ENCODE measurements around the gene ZFYVE26. TPM values are rescaled to one million over a fixed set of nuclear protein-coding genes. Genes with fewer than 3 reads are reported as not detected.
A peak's percentile ranks its signal among the peaks of the same experiment; 100 is the strongest.

Gene ZFYVE26
- 13.3 TPM for total RNA-seq
- long read RNA-seq, partial matches to known transcripts = 3 of 4 reads
- long read RNA-seq, other reads (novel, unspliced or antisense) = 0 of 4 reads

GRCh38 chr14:67816326-67817002 is at the start of gene ZFYVE26:
Gene ZFYVE26, minus strand, starts transcription at chr14:67816590. Its CDS starts 627 bp downstream, at chr14:67815963.
- DNase-seq (peak; percentile 92), ATAC-seq (ENCODE audit: poor library complexity) (peak; percentile 94)
- intact Hi-C loops (cut with DNase I) = no loop called here

- ATAC-seq (ENCODE audit: poor library complexity) (no peak), DNase-seq (no peak)
- intact Hi-C loops (cut with DNase I) = no loop called here
These were observed 46.8 kb upstream of the ZFYVE26 start for GRCh38 chr14:67863223-67863622.

GRCh38 chr14:67859169-67859749 is 42.9 kb upstream of the ZFYVE26 start:
- no peak for DNase-seq
- intact Hi-C loops (cut with DNase I) = no loop called here
- no peak for ATAC-seq (ENCODE audit: poor library complexity)

GRCh38 chr14:67857778-67858350 is 41.5 kb upstream of the ZFYVE26 start:
- ATAC-seq (ENCODE audit: poor library complexity) (no peak), DNase-seq (no peak)
- intact Hi-C loops (cut with DNase I) = no loop called here

GRCh38 chr14:67856827-67857226 is 40.4 kb upstream of the ZFYVE26 start:
- DNase-seq (no peak), ATAC-seq (ENCODE audit: poor library complexity) (no peak)
- intact Hi-C loops (cut with DNase I) = no loop called here

GRCh38 chr14:67853715-67854114 is 37.3 kb upstream of the ZFYVE26 start:
- intact Hi-C loops (cut with DNase I) = no loop called here
- ATAC-seq (ENCODE audit: poor library complexity) = no peak
- DNase-seq = no peak

- ATAC-seq (ENCODE audit: poor library complexity) (no peak), DNase-seq (no peak)
These were observed 36.7 kb upstream of the ZFYVE26 start for GRCh38 chr14:67852926-67853604.

GRCh38 chr14:67851785-67852410 is 35.5 kb upstream of the ZFYVE26 start:
- intact Hi-C loops (cut with DNase I) = no loop called here
- no peak for ATAC-seq (ENCODE audit: poor library complexity)
- no peak for DNase-seq

More at GRCh38 chr14:67852926-67853604, 36.7 kb upstream of the ZFYVE26 start:
- intact Hi-C loops (cut with DNase I) = no loop called here

- no peak for ATAC-seq (ENCODE audit: poor library complexity)
- intact Hi-C loops (cut with DNase I) = no loop called here
- no peak for DNase-seq
These were observed 33.9 kb upstream of the ZFYVE26 start for GRCh38 chr14:67850066-67850830.

GRCh38 chr14:67846029-67846610 is 29.7 kb upstream of the ZFYVE26 start:
- intact Hi-C loops (cut with DNase I) = no loop called here
- ATAC-seq (ENCODE audit: poor library complexity) = no peak
- DNase-seq = no peak

- ATAC-seq (ENCODE audit: poor library complexity) = no peak
- DNase-seq = no peak
- intact Hi-C loops (cut with DNase I) = loop anchor here (10.0 kb wide), 1 partner anchor 988 kb away; no protein-coding TSS in a partner anchor
These were observed 20.7 kb upstream of the ZFYVE26 start for GRCh38 chr14:67837011-67837624.

GRCh38 chr14:67835596-67835995 is 19.2 kb upstream of the ZFYVE26 start:
- no peak for ATAC-seq (ENCODE audit: poor library complexity)
- intact Hi-C loops (cut with DNase I) = loop anchor here (10.0 kb wide), 1 partner anchor 989 kb away; no protein-coding TSS in a partner anchor

GRCh38 chr14:67833403-67833802 is 17.0 kb upstream of the ZFYVE26 start:
- no peak for ATAC-seq (ENCODE audit: poor library complexity)
- DNase-seq = no peak
- intact Hi-C loops (cut with DNase I) = loop anchor here (10.0 kb wide), 1 partner anchor 991 kb away; no protein-coding TSS in a partner anchor

More at GRCh38 chr14:67835596-67835995, 19.2 kb upstream of the ZFYVE26 start:
- no peak for DNase-seq

GRCh38 chr14:67831113-67831512 is 14.7 kb upstream of the ZFYVE26 start:
- ATAC-seq (ENCODE audit: poor library complexity) (no peak), DNase-seq (no peak)
- intact Hi-C loops (cut with DNase I) = loop anchor here (10.0 kb wide), 1 partner anchor 994 kb away; no protein-coding TSS in a partner anchor

- intact Hi-C loops (cut with DNase I) = no loop called here
- DNase-seq (no peak), ATAC-seq (ENCODE audit: poor library complexity) (no peak)
These were observed 4.7 kb upstream of the ZFYVE26 start for GRCh38 chr14:67821121-67821520.

- no peak for ATAC-seq (ENCODE audit: poor library complexity)
- intact Hi-C loops (cut with DNase I) = no loop called here
These were observed 4.1 kb upstream of the ZFYVE26 start for GRCh38 chr14:67820428-67820971.

More at GRCh38 chr14:67820428-67820971, 4.1 kb upstream of the ZFYVE26 start:
- no peak for DNase-seq
